GM12865 (cell line): ENCODE results near the gene PLOD2.

Source experiments
- DNase-seq: peaks from one replicate; pipeline ENCODE4 v3.0.0; 2010; ENCODE audit warnings: low read depth
- H3K4me3 ChIP-seq: 2 replicates; pipeline ENCODE4 v1.5.1; 2011; ENCODE audit warnings: mild to moderate bottlenecking, low read depth, low read length, control low read depth
- TF ChIP-seq, protein P1 (sequence below): IDR thresholded peaks from 2 replicates; pipeline ENCODE4 v1.5.1; 2011; ENCODE audit warnings: low read length, control low read depth, low read depth, inconsistent platforms; ENCODE audit not compliant: insufficient read depth; ENCODE audit errors: missing control alignments

The PLOD2 gene

DNA sequence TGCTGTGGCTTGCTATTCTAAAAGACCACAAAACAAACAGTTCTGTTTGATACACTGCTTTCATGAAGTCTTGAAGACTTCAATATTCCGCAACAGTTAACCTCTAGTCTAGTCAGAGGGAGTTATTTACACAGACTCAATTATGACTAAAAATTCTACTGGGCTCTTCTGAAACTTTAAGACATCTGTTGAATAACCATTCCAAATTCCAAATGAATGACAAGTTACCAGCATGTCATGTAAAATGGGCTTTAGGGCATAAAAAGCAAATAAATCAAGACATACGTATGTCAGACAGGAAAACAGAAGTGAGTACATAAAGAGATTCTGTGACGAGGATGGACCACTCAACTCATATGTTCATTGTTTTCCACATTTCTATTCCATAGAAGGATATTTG lies 93.9 kb downstream of the PLOD2 start:
- no peak for DNase-seq
- H3K4me3 ChIP-seq = no peak overlapping the region
- TF ChIP-seq, protein P1, sequence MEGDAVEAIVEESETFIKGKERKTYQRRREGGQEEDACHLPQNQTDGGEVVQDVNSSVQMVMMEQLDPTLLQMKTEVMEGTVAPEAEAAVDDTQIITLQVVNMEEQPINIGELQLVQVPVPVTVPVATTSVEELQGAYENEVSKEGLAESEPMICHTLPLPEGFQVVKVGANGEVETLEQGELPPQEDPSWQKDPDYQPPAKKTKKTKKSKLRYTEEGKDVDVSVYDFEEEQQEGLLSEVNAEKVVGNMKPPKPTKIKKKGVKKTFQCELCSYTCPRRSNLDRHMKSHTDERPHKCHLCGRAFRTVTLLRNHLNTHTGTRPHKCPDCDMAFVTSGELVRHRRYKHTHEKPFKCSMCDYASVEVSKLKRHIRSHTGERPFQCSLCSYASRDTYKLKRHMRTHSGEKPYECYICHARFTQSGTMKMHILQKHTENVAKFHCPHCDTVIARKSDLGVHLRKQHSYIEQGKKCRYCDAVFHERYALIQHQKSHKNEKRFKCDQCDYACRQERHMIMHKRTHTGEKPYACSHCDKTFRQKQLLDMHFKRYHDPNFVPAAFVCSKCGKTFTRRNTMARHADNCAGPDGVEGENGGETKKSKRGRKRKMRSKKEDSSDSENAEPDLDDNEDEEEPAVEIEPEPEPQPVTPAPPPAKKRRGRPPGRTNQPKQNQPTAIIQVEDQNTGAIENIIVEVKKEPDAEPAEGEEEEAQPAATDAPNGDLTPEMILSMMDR = no peak

DNA sequence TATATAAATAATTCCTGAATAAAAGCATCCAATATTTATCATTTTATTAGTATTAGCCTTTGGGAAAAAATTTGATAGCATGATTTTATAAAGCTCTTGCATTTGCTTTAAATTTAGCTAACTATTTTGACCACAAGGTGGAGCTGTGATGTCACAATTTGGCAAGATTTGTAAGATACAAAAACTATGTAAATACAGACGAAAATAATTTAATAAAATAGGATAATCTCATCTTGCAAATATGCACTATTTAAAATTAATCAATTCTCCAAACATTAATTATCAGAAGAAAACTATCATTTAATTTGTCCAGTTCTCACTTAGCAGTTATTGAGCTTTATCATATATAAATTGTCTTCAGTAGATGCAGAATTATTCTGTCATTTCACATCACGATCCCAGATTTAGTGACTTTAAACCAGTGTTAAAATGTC lies 95.4 kb downstream of the PLOD2 start:
- TF ChIP-seq, protein P1 = peak; percentile 41
- DNase-seq = peak; percentile 72
- H3K4me3 ChIP-seq = no peak overlapping the region

DNA sequence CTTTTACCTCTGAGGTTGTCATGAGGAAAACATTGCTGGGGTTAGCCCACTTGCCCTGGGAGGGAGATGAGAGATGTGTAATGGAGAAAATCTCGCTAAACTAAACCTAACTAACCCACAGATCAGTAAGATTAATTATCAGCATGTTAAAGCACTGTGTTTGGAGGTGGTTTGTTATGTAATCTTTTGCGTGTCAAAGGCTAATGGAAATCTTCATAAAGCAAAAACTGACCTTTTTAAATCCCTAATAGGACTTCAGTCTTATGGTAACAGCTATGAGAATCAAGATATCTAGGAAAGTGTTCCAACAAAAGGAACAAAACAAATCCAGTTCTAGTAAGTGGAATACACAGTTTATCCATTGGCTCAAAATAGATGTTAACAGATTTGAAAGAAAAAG lies 102.7 kb downstream of the PLOD2 start:
- no peak for DNase-seq
- no peak overlapping the region for H3K4me3 ChIP-seq
- TF ChIP-seq, protein P1 = no peak

DNA sequence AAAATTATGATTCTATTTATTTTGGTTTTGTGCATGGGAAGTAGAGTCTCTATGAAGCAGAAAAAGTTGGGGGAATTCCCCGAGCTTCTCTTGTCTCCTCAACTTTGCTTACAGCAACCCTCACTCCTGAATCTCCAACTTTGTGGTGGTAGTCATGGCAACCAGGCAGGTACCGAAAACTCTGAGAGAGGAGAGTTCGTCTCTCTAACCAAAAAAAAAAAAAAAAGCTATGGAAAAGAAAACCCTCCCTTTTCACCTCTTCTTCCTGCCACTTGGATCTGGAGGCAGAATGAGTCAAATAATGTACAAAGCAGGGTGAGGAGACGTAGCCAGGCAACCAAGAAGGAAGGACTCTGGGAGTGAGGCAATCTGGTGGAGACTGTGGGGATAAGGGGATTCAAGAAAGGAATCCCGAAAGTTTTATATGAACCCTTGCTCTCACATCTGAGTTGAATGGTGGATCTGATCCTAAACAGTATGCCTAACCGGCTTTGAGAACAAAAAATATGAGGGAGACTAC lies 108.1 kb downstream of the PLOD2 start:
- peak; percentile 18 for DNase-seq
- no peak overlapping the region for H3K4me3 ChIP-seq
- TF ChIP-seq, protein P1 = no peak

DNA sequence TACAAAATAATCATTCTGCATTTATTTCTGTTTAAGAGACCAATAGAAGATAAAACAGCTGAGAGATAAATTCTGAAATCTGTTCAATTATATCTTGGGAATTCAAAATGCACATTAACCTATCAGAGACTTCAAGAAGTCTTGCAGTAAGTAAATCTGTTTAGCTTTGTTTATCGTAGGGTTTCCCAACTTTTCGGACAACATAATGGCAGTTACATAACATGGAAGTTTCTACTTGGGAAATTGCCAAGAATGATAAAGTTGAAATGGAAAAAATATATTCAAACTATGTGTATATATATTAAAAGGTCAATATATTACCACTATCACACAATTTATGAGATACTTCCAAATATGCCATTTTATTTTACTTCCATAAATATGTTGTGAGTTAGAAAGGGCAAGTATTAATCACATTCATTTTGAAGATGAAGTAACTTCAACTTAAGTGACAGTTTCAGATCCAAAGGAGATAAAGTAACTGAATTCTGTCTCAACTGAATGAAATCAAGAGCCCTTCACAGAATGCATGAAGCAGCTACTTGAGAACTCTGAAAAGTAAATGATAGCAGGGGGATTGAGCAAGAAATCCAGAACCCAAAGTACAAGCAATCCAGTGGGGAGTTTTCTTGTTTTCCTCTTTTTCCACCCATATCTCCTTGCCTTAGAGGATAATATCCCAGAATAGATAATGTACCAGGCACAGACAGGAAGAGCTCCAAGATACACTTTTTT lies 108.8 kb downstream of the PLOD2 start:
- TF ChIP-seq, protein P1 = no peak
- no peak overlapping the region for H3K4me3 ChIP-seq

DNA sequence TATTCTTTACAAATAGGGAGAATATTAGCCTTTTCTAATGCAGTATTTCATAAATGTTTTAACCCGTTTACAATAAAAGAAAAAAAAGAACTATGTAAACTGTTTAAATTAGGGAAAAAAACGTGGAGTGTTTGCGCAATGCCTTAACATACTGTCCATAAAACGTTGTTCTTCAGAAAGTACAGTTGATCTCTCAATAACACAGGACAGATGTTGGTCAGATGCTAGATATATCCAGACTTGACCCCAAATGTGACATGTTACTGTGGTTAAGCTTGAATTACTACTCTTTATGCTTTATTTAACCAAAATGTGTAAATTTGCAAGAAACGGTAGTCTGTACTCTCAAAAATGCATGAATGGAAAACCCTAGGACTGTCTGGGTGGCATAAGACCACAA lies 110.3 kb downstream of the PLOD2 start:
- no peak overlapping the region for H3K4me3 ChIP-seq

More for the DNA sequence above, 108.8 kb downstream of the PLOD2 start:
- no peak for DNase-seq

More for the DNA sequence above, 110.3 kb downstream of the PLOD2 start:
- TF ChIP-seq, protein P1 = no peak
- DNase-seq = no peak
